ENCODE data around the gene IL16.
A peak's percentile ranks its signal among the peaks of the same experiment; 100 is the strongest.
"Not testable (repeated sequence)": the region's sequence is repeated elsewhere in the genome, so short reads cannot be mapped to it uniquely, and the experiment has no call there.

The IL16 gene
- 0.64 to 64.5 (median 35.7) reads per million in 17 experiments for total RNA-seq

GRCh38 chr15:81196576-81197254, at the start of gene IL16:
Gene IL16 (plus strand): TSS chr15:81196879. CDS start chr15:81225400, 28,521 bp downstream.
- DNase-seq: no peak

- DNase-seq: no peak
Measured at GRCh38 chr15:81151389-81151788, 45.3 kb upstream of the IL16 start.

GRCh38 chr15:81152339-81152738, 44.3 kb upstream of the IL16 start:
- DNase-seq: no peak

GRCh38 chr15:81152799-81153198, 43.9 kb upstream of the IL16 start:
- no peak for DNase-seq

GRCh38 chr15:81155375-81156218, 41.1 kb upstream of the IL16 start:
- peak; percentile 59 to 79 (median 66) for DNase-seq

- no peak for DNase-seq
Measured at GRCh38 chr15:81156324-81156723, 40.4 kb upstream of the IL16 start.

- no peak for DNase-seq
Measured at GRCh38 chr15:81157195-81157938, 39.3 kb upstream of the IL16 start.

GRCh38 chr15:81157939-81158223, 38.8 kb upstream of the IL16 start:
- DNase-seq: no peak

- DNase-seq: not testable (repeated sequence)
Measured at GRCh38 chr15:81158561-81158960, 38.1 kb upstream of the IL16 start.

GRCh38 chr15:81160312-81161159, 36.1 kb upstream of the IL16 start:
- no peak for DNase-seq

- peak in 2 of 4 experiments; percentile 15 to 36 for DNase-seq
Measured at GRCh38 chr15:81161160-81161673, 35.5 kb upstream of the IL16 start.

GRCh38 chr15:81161851-81162250, 34.8 kb upstream of the IL16 start:
- DNase-seq: no peak

GRCh38 chr15:81163961-81164800, 32.5 kb upstream of the IL16 start:
- DNase-seq: no peak

GRCh38 chr15:81165535-81165934, 31.1 kb upstream of the IL16 start:
- DNase-seq: no peak

- no peak for DNase-seq
Measured at GRCh38 chr15:81166636-81167305, 29.9 kb upstream of the IL16 start.

- DNase-seq: no peak
Measured at GRCh38 chr15:81168131-81168526, 28.6 kb upstream of the IL16 start.

GRCh38 chr15:81168644-81169043, 28.0 kb upstream of the IL16 start:
- DNase-seq: no peak

- no peak for DNase-seq
Measured at GRCh38 chr15:81170511-81170910, 26.2 kb upstream of the IL16 start.

GRCh38 chr15:81171286-81171685, 25.4 kb upstream of the IL16 start:
- no peak for DNase-seq

GRCh38 chr15:81174125-81174791, 22.4 kb upstream of the IL16 start:
- DNase-seq: no peak

Data from suppressor macrophage (primary cell).